GM19328 (cell line): ENCODE results near the gene CLEC3A.
"Not testable (repeated sequence)": the region's sequence is repeated elsewhere in the genome, so short reads cannot be mapped to it uniquely, and the experiment has no call there.

Experiments
- ATAC-seq: cut with Tn5 transposase; IDR thresholded peaks from one replicate; pipeline ENCODE4 v1.9.1; 2021; ENCODE audit warnings: mild to moderate bottlenecking, moderate library complexity; ENCODE audit not compliant: unreplicated experiment

The CLEC3A gene

GRCh38 chr16:78028018-78028417 lies 5.7 kb downstream of the CLEC3A start:
- ATAC-seq: no peak

GRCh38 chr16:78034530-78034929 lies 12.2 kb downstream of the CLEC3A start:
- ATAC-seq: no peak

- ATAC-seq: no peak
Measured at GRCh38 chr16:78035012-78035411, 12.7 kb downstream of the CLEC3A start.

- no peak for ATAC-seq
Measured at GRCh38 chr16:78040396-78040795, 18.0 kb downstream of the CLEC3A start.

GRCh38 chr16:78045865-78046581 lies 23.7 kb downstream of the CLEC3A start:
- ATAC-seq: no peak

- no peak for ATAC-seq
Measured at GRCh38 chr16:78048319-78048718, 26.0 kb downstream of the CLEC3A start.

GRCh38 chr16:78050734-78051400 lies 28.5 kb downstream of the CLEC3A start:
- ATAC-seq: no peak

GRCh38 chr16:78057803-78058564 lies 35.6 kb downstream of the CLEC3A start:
- no peak for ATAC-seq

GRCh38 chr16:78059806-78060205 lies 37.5 kb downstream of the CLEC3A start:
- not testable (repeated sequence) for ATAC-seq

GRCh38 chr16:78060295-78060694 lies 37.9 kb downstream of the CLEC3A start:
- ATAC-seq: no peak

GRCh38 chr16:78060809-78061208 lies 38.5 kb downstream of the CLEC3A start:
- ATAC-seq: no peak

- ATAC-seq: no peak
Measured at GRCh38 chr16:78065319-78065718, 43.0 kb downstream of the CLEC3A start.

- ATAC-seq: no peak
Measured at GRCh38 chr16:78069913-78070312, 47.6 kb downstream of the CLEC3A start.

- ATAC-seq: no peak
Measured at GRCh38 chr16:78072275-78072674, 49.9 kb downstream of the CLEC3A start.

- no peak for ATAC-seq
Measured at GRCh38 chr16:78075800-78076199, 53.5 kb downstream of the CLEC3A start.

- no peak for ATAC-seq
Measured at GRCh38 chr16:78081341-78081740, 59.0 kb downstream of the CLEC3A start.
